Measurements from ENCODE around the gene CEMIP2.

GRCh38 chr9:71690689-71691435 is 77.5 kb downstream of the CEMIP2 start:
- TF ChIP-seq CTCF (IDR thresholded peaks at IDR 0.05) = no peak
- TF ChIP-seq POLR2A (IDR thresholded peaks at IDR 0.05) = no peak
